AG09309 (cell line): ENCODE measurements around the gene SPOCK2.

Experiments used
- DNase-seq: peaks from one replicate; pipeline ENCODE4 v3.0.0-alpha.2; 2010; ENCODE audit warnings: low read depth
- H3K4me3 ChIP-seq: 2 replicates; pipeline ENCODE4 v1.5.1; 2011; ENCODE audit warnings: mild to moderate bottlenecking, low read depth, low read length, moderate library complexity; ENCODE audit not compliant: control insufficient read depth
- TF ChIP-seq, protein P1 (sequence below): IDR thresholded peaks from 2 replicates; pipeline ENCODE4 v1.5.1; 2011; ENCODE audit warnings: mild to moderate bottlenecking, low read depth, low read length, inconsistent platforms; ENCODE audit not compliant: insufficient read depth, control insufficient read depth; ENCODE audit errors: missing control alignments

SPOCK2 gene

DNA sequence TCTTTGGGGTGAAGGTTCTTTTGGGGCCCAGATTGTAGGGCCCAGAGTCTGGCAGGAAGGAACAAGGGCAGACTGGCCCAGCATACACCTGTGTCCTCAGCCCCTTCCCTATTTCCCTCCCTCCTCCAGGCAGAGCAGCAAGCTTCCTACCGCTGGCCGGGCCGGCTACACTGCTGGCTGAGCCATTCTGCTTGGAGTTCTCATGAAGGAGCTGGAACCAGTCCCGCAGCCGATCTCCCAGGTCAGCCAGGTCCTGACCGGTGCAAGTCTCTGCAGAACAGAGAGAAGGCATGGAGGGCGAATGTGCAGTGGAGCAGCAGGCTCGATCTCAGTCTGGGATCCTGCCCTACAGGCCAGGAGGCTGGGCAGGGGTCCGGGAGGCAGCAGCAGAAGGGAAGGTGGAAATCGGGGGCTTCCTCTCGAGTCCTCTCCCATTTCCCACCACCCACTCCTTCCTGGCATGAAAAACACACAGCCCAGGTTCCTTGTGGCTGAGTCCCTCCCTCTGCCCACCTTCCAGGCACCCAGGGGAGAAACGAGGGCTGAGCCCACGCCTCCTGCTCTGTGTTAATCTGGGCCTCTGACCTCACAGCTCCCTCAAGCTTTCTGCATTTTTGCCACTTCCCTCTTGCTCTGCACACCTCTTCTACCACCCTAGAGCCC lies 20.8 kb downstream of the SPOCK2 start:
- no peak overlapping the region for H3K4me3 ChIP-seq

DNA sequence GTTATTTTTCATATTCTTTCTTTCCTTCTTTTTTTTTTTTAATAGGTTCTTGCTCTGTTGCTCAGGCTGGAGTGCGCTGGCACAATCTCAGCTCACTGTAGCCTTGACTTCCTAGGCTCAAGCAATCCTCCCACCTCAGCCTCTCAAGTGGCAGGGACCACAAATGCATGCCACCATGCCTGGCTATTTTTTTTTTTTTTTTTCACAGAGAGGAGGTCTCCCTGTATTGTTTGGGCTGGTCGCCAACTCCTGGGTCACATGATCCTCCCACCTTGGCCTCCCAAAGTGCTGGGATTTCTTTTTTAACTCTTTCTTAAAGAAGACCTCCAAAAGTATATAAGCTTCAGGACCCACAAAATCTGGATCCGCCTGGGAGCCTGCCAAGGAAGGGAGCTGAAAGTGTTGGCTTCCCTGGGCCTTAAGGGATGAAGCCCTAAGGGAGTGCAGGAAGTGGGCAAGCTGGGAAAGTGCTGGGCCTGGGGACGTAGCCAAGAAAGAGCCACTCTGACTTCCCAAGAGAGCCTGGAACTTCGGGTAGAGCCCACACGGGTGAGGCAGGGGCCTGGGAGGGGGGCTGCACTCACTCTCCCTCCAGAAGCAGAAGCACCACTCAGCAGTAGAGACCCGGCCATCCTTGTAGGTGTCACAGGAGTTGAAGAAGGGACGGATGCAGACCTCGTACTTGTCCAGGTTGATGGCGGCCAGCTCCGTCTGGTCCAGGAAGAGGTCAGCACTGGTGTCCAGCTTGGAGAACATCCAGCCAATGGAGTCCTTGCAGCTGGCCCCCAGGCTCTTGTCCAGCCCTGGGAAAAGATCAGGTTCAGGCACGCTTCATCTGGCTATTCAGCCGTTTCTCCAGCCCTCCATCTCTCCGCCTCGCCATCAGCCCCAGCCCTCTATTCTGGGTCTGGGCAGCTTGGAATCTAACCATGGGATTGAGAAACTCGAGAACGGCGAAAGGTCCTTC lies 21.8 kb downstream of the SPOCK2 start:
- TF ChIP-seq, protein P1, sequence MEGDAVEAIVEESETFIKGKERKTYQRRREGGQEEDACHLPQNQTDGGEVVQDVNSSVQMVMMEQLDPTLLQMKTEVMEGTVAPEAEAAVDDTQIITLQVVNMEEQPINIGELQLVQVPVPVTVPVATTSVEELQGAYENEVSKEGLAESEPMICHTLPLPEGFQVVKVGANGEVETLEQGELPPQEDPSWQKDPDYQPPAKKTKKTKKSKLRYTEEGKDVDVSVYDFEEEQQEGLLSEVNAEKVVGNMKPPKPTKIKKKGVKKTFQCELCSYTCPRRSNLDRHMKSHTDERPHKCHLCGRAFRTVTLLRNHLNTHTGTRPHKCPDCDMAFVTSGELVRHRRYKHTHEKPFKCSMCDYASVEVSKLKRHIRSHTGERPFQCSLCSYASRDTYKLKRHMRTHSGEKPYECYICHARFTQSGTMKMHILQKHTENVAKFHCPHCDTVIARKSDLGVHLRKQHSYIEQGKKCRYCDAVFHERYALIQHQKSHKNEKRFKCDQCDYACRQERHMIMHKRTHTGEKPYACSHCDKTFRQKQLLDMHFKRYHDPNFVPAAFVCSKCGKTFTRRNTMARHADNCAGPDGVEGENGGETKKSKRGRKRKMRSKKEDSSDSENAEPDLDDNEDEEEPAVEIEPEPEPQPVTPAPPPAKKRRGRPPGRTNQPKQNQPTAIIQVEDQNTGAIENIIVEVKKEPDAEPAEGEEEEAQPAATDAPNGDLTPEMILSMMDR = no peak
- H3K4me3 ChIP-seq = no peak overlapping the region
- no peak for DNase-seq

More for the DNA sequence above, 20.8 kb downstream of the SPOCK2 start:
- no peak for DNase-seq
- TF ChIP-seq, protein P1 = no peak

DNA sequence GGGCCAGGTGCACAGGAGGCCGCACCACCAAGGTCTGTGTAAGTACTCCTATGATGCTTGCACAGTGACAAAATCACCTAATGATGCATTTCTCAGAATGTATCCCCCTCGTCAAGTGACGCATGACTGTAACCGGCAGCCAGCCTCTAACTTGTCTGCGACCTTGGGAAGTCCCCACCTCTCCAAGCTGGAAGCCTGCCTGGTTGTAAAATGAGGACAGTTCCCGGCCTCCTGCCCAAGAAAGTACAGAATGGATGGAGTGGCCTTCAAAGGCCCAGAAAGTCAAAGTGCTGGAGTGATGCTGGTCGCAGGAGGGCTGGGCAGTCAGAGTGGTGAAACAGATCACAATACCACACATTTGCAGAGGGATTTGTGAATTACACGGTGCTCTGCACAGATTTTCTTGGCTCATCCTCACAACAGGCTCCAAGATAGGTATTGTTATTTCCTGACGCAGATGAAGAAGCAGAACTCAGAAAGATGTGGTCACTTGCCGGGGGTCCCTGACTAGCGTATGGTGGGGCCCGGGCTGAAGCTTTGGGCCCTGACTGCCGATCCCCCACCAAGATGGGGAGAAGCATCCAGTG lies 22.8 kb downstream of the SPOCK2 start:
- no peak for DNase-seq

DNA sequence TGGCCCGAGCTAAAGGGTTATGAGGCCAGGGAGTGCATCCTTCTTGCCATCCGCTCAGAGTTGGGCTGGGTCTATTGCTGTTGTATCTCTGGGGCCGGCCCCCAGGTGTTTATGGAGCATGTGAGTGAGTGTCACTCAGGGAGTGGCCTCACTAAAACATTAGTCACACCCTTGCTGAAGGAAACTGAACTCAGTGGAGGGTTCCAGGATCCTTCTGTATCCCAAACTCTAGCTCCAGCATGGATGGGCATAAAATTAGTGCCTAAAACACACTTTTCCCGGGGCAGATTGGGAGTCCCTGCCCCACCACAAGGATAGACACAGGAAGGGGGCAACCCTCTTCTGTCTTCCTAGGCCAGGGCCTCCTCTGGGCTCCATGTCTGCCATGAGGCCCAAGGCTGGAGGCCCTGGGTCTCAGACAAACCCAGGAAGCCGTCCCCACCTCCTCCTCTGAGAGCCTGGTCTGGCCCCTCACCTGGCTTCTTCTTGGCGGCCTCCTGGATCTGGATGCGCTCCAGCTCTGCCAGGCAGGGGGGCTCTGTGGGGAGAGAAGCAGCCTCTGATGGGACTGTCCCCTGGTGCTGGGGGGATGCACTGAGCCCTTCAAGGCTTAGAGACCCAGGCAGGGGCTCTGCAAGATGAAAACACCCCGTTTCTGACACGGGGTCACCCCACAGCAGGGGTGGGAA lies 24.5 kb downstream of the SPOCK2 start:
- DNase-seq = no peak
- TF ChIP-seq, protein P1 = no peak
- H3K4me3 ChIP-seq = no peak overlapping the region

More for the DNA sequence above, 22.8 kb downstream of the SPOCK2 start:
- no peak overlapping the region for H3K4me3 ChIP-seq
- TF ChIP-seq, protein P1 = no peak

DNA sequence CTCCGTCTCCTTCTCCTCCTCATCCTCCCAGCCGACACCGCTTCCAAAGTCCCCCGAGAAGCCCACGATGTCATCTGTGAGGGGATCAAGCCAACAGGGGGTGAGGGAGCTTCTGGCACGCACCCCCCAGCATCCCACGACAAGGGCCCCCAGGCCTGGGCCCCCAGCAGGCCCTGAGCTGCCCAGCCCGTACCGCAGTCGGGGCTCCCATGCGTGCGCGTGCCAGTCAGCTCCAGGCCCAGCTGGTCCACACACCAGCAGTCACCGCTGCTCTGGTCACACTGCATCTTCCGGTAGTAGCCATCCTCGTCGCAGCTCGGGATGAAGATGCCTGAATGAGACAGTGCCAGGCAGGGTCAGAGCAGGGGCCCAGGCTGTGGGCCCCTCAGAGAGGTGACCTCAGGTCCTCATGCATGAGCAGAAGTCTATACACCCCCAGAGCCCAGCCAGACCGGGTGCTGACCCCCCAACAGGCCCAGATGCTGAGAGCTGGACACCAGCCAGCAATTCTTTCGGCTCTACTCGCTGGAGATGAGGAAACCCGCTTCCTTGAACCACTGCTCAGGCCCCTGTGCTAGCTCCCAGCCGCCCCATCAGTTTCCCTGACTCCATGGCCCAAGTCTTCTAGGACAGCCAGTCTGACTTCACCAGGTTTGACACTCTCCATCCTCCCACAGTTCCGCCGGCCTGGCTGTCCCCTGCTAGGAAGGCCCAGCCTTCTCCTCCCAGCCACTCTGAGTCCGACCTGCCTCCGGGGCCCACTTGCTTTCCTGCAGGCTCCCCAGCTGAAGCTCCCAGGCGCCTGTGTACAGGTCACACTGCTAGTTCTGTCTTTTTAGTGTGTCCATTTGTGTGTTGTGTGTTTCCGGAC lies 25.3 kb downstream of the SPOCK2 start:
- TF ChIP-seq, protein P1 = no peak
- DNase-seq = no peak
- H3K4me3 ChIP-seq = no peak overlapping the region
